Suprapubic skin (tissue), 4 donors: ENCODE measurements around the gene CD6. TPM values are rescaled to one million over a fixed set of nuclear protein-coding genes. Genes with fewer than 3 reads are reported as not detected.

Source experiments
- DNase-seq, 2 donors: peaks; one replicate each; pipeline ENCODE4 v3.0.0-alpha.2; 2019; ENCODE audit warnings: low spot score in 2 of 2
- H3K27ac ChIP-seq: fragments of 200-600 bp; sonication (generic); one replicate; pipeline ENCODE4 v1.5.1; 2019
- H3K27me3 ChIP-seq: fragments of 200-600 bp; sonication (generic); one replicate; pipeline ENCODE4 v1.5.1; 2019
- H3K36me3 ChIP-seq: fragments of 200-600 bp; sonication (generic); one replicate; pipeline ENCODE4 v1.5.1; 2019
- H3K4me1 ChIP-seq: fragments of 200-600 bp; sonication (generic); one replicate; pipeline ENCODE4 v1.5.1; 2019
- H3K4me3 ChIP-seq: fragments of 200-600 bp; sonication (generic); one replicate; pipeline ENCODE4 v1.5.1; 2019; ENCODE audit warnings: mild to moderate bottlenecking
- H3K9me3 ChIP-seq: fragments of 200-600 bp; sonication (generic); one replicate; pipeline ENCODE4 v1.5.1; 2019
- EP300 ChIP-seq: sonication (generic); formaldehyde crosslinking; IDR thresholded peaks from one replicate; pipeline ENCODE4 v1.6.1; 2017; ENCODE audit warnings: antibody characterized with exemption
- POLR2A ChIP-seq, 2 donors: fragments of 450-650 bp; IDR thresholded peaks; one replicate each; pipeline ENCODE4 v1.6.1; 2017; ENCODE audit warnings: antibody characterized with exemption in 2 of 2, mild to moderate bottlenecking in 2 of 2, moderate library complexity in 2 of 2
- POLR2AphosphoS5 ChIP-seq, 3 donors: sonication (generic); formaldehyde crosslinking; IDR thresholded peaks; one replicate each; pipeline ENCODE4 v1.6.1; 2017; ENCODE audit warnings: antibody characterized with exemption in 3 of 3
- WGBS: methylation state at CpG from one replicate; pipeline ENCODE4 v1.1.5; 2018; 5-methylcytosine and 5-hydroxymethylcytosine counted together
- total RNA-seq, 4 donors: library from RNA; depleted of rRNA; stranded (reverse); fragments of >200 nt; gene quantifications; one replicate each; pipeline ENCODE4 v1.1.0, GENCODE V29; 2016
- TF ChIP-seq, protein P1 (sequence below), 2 donors: fragments of 200-600 bp in 1 of 2; fragments of 450-650 bp in 1 of 2; sonication (generic) in 1 of 2; IDR thresholded peaks; one replicate each; pipeline ENCODE4 v1.5.1; 2016 to 2019; ENCODE audit warnings: antibody characterized with exemption in 2 of 2, mild to moderate bottlenecking in 1 of 2, moderate library complexity in 1 of 2

Gene CD6
- total RNA-seq, 4 donors from 2014 or later: 0.15 to 1.7 (median 1.2) TPM

DNA sequence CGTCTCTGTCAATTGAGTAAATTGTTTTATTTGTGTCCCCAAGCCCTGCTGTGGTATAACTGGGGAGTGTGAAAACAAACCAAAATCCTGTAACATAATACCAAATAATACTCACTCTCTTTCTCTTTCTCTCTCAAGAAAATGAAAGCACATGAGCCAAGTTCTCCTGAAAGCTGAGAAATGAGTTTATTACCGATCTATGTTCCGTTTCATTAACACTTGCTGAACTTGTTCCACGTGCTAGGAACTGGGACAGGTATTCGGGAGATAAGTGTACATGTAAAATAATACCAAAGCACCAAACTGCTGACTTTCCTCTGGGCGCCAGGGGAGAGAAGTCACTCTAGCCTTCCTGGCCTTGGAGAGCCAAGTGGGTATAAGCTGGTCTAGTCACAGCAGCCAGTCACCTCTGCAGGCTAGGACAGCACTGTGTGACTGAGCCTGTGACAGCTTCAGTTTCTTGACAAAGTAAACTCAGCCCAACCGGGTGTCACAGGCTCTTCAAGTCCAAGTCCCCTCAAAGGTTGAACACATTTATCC, 23.1 kb downstream of the CD6 start:
- no peak for DNase-seq
- Histone ChIP-seq H3K9me3 (no peaks in the 10 kb centered on the region), H3K4me1 (peaks cover 14% of the 10 kb centered on the region), H3K4me3 (no peak overlapping the region), H3K27ac (no peak overlapping the region), H3K27me3 (peaks cover 9% of the 10 kb centered on the region), H3K36me3 (no peaks in the 10 kb centered on the region)
- 42% methylated on average over 7 of the region's 7 CpGs for WGBS
- no peak for TF ChIP-seq EP300
- TF ChIP-seq POLR2A (IDR thresholded peaks at IDR 0.05): no peak
- TF ChIP-seq POLR2AphosphoS5 (IDR thresholded peaks at IDR 0.05): no peak

DNA sequence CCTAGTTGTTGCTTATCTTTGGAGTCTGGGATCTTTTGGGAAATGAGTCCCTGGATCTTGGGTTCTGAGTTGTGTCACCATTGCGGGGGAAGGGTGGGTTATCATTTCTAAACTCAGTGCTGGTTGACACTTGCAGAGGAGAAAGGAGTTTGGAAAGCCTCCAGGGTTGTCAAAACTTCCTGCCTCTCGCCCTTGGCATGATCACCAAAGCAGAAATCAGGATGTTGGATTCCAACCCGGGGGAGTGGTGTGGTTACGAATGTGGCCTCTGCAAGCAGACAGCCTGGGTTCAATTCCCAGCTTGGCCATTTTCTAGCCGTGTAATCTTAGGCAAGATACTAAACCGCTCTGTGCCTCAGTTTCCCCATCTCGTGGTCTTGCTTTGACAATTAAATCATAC, 24.3 kb downstream of the CD6 start:
- no peak overlapping the region for H3K27ac ChIP-seq
- no peaks in the 10 kb centered on the region for H3K36me3 ChIP-seq
- peaks cover 9% of the 10 kb centered on the region for H3K27me3 ChIP-seq
- H3K4me1 ChIP-seq: peaks cover 14% of the 10 kb centered on the region
- 34% methylated on average over 7 of the region's 7 CpGs for WGBS
- H3K4me3 ChIP-seq: no peak overlapping the region
- TF ChIP-seq, protein P1, sequence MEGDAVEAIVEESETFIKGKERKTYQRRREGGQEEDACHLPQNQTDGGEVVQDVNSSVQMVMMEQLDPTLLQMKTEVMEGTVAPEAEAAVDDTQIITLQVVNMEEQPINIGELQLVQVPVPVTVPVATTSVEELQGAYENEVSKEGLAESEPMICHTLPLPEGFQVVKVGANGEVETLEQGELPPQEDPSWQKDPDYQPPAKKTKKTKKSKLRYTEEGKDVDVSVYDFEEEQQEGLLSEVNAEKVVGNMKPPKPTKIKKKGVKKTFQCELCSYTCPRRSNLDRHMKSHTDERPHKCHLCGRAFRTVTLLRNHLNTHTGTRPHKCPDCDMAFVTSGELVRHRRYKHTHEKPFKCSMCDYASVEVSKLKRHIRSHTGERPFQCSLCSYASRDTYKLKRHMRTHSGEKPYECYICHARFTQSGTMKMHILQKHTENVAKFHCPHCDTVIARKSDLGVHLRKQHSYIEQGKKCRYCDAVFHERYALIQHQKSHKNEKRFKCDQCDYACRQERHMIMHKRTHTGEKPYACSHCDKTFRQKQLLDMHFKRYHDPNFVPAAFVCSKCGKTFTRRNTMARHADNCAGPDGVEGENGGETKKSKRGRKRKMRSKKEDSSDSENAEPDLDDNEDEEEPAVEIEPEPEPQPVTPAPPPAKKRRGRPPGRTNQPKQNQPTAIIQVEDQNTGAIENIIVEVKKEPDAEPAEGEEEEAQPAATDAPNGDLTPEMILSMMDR (IDR thresholded peaks at IDR 0.05): no peak
- TF ChIP-seq EP300 (no peak), POLR2A (IDR thresholded peaks at IDR 0.05) (no peak), POLR2AphosphoS5 (IDR thresholded peaks at IDR 0.05) (no peak)
- DNase-seq: no peak
- no peaks in the 10 kb centered on the region for H3K9me3 ChIP-seq

GRCh38 chr11:60996381-60997138, 25.1 kb downstream of the CD6 start:
- H3K4me3 ChIP-seq: no peak overlapping the region
- H3K9me3 ChIP-seq: no peaks in the 10 kb centered on the region
- no peak overlapping the region for H3K27ac ChIP-seq
- 72% methylated on average over 5 of the region's 13 CpGs for WGBS
- no peak for DNase-seq
- TF ChIP-seq POLR2AphosphoS5 (IDR thresholded peaks at IDR 0.05) (no peak), POLR2A (IDR thresholded peaks at IDR 0.05) (no peak), EP300 (no peak)
- TF ChIP-seq, protein P1 (IDR thresholded peaks at IDR 0.05): no peak
- H3K36me3 ChIP-seq: no peaks in the 10 kb centered on the region
- peaks cover 14% of the 10 kb centered on the region for H3K4me1 ChIP-seq
- peaks cover 9% of the 10 kb centered on the region for H3K27me3 ChIP-seq

GRCh38 chr11:61000426-61000825, 28.9 kb downstream of the CD6 start:
- Histone ChIP-seq H3K27ac (no peak overlapping the region), H3K36me3 (no peaks in the 10 kb centered on the region), H3K4me1 (peaks cover 19% of the 10 kb centered on the region), H3K4me3 (no peak overlapping the region), H3K27me3 (no peaks in the 10 kb centered on the region), H3K9me3 (no peaks in the 10 kb centered on the region)
- DNase-seq: no peak
- 78% methylated on average over 11 of the region's 11 CpGs for WGBS
- TF ChIP-seq, protein P1 (IDR thresholded peaks at IDR 0.05): no peak
- no peak for TF ChIP-seq POLR2AphosphoS5 (IDR thresholded peaks at IDR 0.05)

DNA sequence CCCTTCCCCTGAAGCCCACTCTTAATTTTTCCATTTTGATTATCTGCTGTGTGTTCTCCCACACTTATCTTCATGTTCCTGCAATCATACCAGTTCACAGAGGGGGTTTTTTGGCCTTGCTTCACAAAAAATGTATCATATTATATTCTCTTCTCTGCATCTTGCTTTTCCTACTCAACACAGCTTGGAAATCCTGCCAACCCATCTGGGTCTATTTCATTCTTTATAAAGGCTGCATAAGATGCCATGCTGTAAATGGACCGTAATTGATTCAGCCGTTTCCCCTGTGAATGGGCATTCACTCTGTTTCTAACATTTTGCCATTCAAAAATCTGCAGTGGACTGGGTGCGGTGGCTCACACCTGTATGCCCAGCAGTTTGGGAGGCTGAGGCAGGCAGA, 30.5 kb downstream of the CD6 start:
- H3K4me1 ChIP-seq: peaks cover 10% of the 10 kb centered on the region
- no peaks in the 10 kb centered on the region for H3K9me3 ChIP-seq
- H3K4me3 ChIP-seq: no peak overlapping the region
- 98% methylated on average over 3 of the region's 3 CpGs for WGBS
- no peak overlapping the region for H3K27ac ChIP-seq
- peaks cover 2% of the 10 kb centered on the region for H3K27me3 ChIP-seq
- TF ChIP-seq, protein P1 (IDR thresholded peaks at IDR 0.05): no peak
- TF ChIP-seq EP300: no peak
- no peak for TF ChIP-seq POLR2A (IDR thresholded peaks at IDR 0.05)
- DNase-seq: no peak
- no peaks in the 10 kb centered on the region for H3K36me3 ChIP-seq
